ENCODE measurements around the gene SVOPL.

DNA sequence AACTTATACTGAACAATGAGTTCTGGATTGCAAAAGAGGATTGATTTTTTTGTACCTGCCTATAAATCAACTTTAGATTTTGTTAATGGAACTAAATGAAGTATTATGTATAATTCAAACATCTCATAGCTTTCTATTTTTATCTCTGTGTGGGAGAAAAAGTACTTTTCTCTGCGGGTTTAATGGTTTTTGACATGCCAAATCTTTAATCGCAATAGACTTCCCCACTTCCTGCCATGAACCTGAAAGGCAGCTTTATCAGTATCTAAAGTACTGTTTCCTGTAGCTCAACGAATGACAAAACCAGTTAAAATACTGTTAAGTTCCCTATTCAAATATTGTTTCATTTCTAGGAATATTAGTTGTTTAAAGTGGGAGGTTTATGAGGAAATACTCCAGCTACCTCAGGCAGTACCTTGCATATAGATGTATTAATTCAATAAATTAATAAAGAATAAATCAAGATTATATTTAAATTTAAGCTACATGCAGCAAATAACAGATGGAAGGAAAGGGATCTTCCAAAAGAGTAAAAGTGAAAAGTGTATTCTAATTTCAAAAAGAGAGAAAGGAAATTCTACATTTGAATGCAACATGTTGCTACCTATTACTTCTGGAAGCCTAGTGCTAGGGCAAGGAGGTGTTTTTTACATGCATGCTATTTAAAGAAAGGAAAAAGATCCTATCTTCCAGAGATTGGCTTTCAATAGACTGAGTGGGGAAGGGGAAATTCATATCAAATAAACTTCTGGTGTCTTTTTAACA, 75.9 kb downstream of the SVOPL start:
- TF ChIP-seq CTCF (IDR thresholded peaks at IDR 0.05; ENCODE audit: poor library complexity) (no peak), EZH2 (IDR thresholded peaks at IDR 0.05; ENCODE audit: borderline replicate concordance) (no peak)

Measured in hepatocyte (in vitro differentiated cells).